Measurements from ENCODE around the gene GLT8D1. TPM values are rescaled to one million over a fixed set of nuclear protein-coding genes. Genes with fewer than 3 reads are reported as not detected.
A peak's percentile ranks its signal among the peaks of the same experiment; 100 is the strongest.

The GLT8D1 gene
- total and polyA plus RNA-seq, 9 of the 15 experiments (the other 6 are each of a cell fraction or from before 2014, with no cell fraction given): 14.1 to 65.9 (median 33.7) TPM

Small RNA genes within 50 kb of the gene (small RNA-seq; reads per million reads assigned to genes)
- not detected for gene AC006254.2
- 4,029 reads per million, percentile 100 among the genes with 10 or more reads in this experiment for gene RF00569
- gene RF01183: not detected
- 0.29 reads per million for gene SNORD19
- not detected for gene SNORD19B
- gene SNORD69: 2,603 reads per million, percentile 100 among the genes with 10 or more reads in this experiment

Other genes with a start within 250 kb of the GLT8D1 start
Only the 7 nearest of the 12 such genes appear.
- gene PBRM1, start 19.9 kb downstream of the GLT8D1 start, total RNA-seq (2014; rRNA removed): 15.6 and 18.6 TPM in 2 replicates
- gene PBRM1, start 19.9 kb downstream of the GLT8D1 start, total RNA-seq (2014; rRNA removed; fragmentation: Illumina TruSeq; extraction: Trizol): 26.8 and 32.2 TPM in 2 replicates
- 28.7 and 31.8 TPM in 2 replicates for gene PBRM1, start 19.9 kb downstream of the GLT8D1 start, total RNA-seq (2015; rRNA removed; fragmentation: Illumina TruSeq; extraction: Trizol)
- gene PBRM1, start 19.9 kb downstream of the GLT8D1 start, total RNA-seq (2021): 25.5 and 28.9 TPM in 2 replicates
- gene PBRM1, start 19.9 kb downstream of the GLT8D1 start, polyA plus RNA-seq (2011; rRNA removed): 15.4 and 19.0 TPM in 2 replicates
- gene PBRM1, start 19.9 kb downstream of the GLT8D1 start, polyA plus RNA-seq (2014; fragmentation: Illumina TruSeq; extraction: Trizol): 20.8 and 23.5 TPM in 2 replicates
- 1 to 10 TPM; 3.9 to 7.0 TPM for gene PBRM1, start 19.9 kb downstream of the GLT8D1 start, polyA plus RNA-seq (2014; fragmentation: Nextera tagmentation; extraction: Ambion mirVana)
- 14.1 and 14.5 TPM in 2 replicates for gene PBRM1, start 19.9 kb downstream of the GLT8D1 start, polyA plus RNA-seq (2014; rRNA removed)
- 157 and 168 TPM in 2 replicates for gene GNL3, start 19.8 kb downstream of the GLT8D1 start, total RNA-seq (2014; rRNA removed)
- 240 and 284 TPM in 2 replicates for gene GNL3, start 19.8 kb downstream of the GLT8D1 start, total RNA-seq (2014; rRNA removed; fragmentation: Illumina TruSeq; extraction: Trizol)
- 253 and 284 TPM in 2 replicates for gene GNL3, start 19.8 kb downstream of the GLT8D1 start, total RNA-seq (2015; rRNA removed; fragmentation: Illumina TruSeq; extraction: Trizol)
- 132 and 146 TPM in 2 replicates for gene GNL3, start 19.8 kb downstream of the GLT8D1 start, total RNA-seq (2021)
- gene GNL3, start 19.8 kb downstream of the GLT8D1 start, polyA plus RNA-seq (2011; rRNA removed): 156 and 166 TPM in 2 replicates
- gene GNL3, start 19.8 kb downstream of the GLT8D1 start, polyA plus RNA-seq (2014; fragmentation: Illumina TruSeq; extraction: Trizol): 239 and 287 TPM in 2 replicates
- gene GNL3, start 19.8 kb downstream of the GLT8D1 start, polyA plus RNA-seq (2014; fragmentation: Nextera tagmentation; extraction: Ambion mirVana): 100 to 1,000 TPM; 220 to 313 TPM
- gene GNL3, start 19.8 kb downstream of the GLT8D1 start, polyA plus RNA-seq (2014; rRNA removed): 210 and 219 TPM in 2 replicates
- gene SPCS1, start 315 bp upstream of the GLT8D1 start, total RNA-seq (2014; rRNA removed): 66.4 and 85.0 TPM in 2 replicates
- 110 and 134 TPM in 2 replicates for gene SPCS1, start 315 bp upstream of the GLT8D1 start, total RNA-seq (2014; rRNA removed; fragmentation: Illumina TruSeq; extraction: Trizol)
- 124 and 127 TPM in 2 replicates for gene SPCS1, start 315 bp upstream of the GLT8D1 start, total RNA-seq (2015; rRNA removed; fragmentation: Illumina TruSeq; extraction: Trizol)
- 103 and 110 TPM in 2 replicates for gene SPCS1, start 315 bp upstream of the GLT8D1 start, total RNA-seq (2021)
- 62.3 and 73.9 TPM in 2 replicates for gene SPCS1, start 315 bp upstream of the GLT8D1 start, polyA plus RNA-seq (2011; rRNA removed)
- 127 and 141 TPM in 2 replicates for gene SPCS1, start 315 bp upstream of the GLT8D1 start, polyA plus RNA-seq (2014; fragmentation: Illumina TruSeq; extraction: Trizol)
- 100 to 1,000 TPM; 504 to 567 TPM for gene SPCS1, start 315 bp upstream of the GLT8D1 start, polyA plus RNA-seq (2014; fragmentation: Nextera tagmentation; extraction: Ambion mirVana)
- 107 and 136 TPM in 2 replicates for gene SPCS1, start 315 bp upstream of the GLT8D1 start, polyA plus RNA-seq (2014; rRNA removed)
- gene NEK4, start 65.1 kb upstream of the GLT8D1 start, total RNA-seq (2014; rRNA removed): 15.5 and 17.5 TPM in 2 replicates
- gene NEK4, start 65.1 kb upstream of the GLT8D1 start, total RNA-seq (2014; rRNA removed; fragmentation: Illumina TruSeq; extraction: Trizol): 20.9 and 22.7 TPM in 2 replicates
- 21.3 and 23.4 TPM in 2 replicates for gene NEK4, start 65.1 kb upstream of the GLT8D1 start, total RNA-seq (2015; rRNA removed; fragmentation: Illumina TruSeq; extraction: Trizol)
- gene NEK4, start 65.1 kb upstream of the GLT8D1 start, total RNA-seq (2021): 17.6 and 23.1 TPM in 2 replicates
- gene NEK4, start 65.1 kb upstream of the GLT8D1 start, polyA plus RNA-seq (2011; rRNA removed): 16.5 and 17.7 TPM in 2 replicates
- 13.3 and 16.6 TPM in 2 replicates for gene NEK4, start 65.1 kb upstream of the GLT8D1 start, polyA plus RNA-seq (2014; fragmentation: Illumina TruSeq; extraction: Trizol)
- gene NEK4, start 65.1 kb upstream of the GLT8D1 start, polyA plus RNA-seq (2014; fragmentation: Nextera tagmentation; extraction: Ambion mirVana): 1 to 10 TPM; 5.8 to 6.9 TPM
- 11.2 and 11.3 TPM in 2 replicates for gene NEK4, start 65.1 kb upstream of the GLT8D1 start, polyA plus RNA-seq (2014; rRNA removed)
- gene ITIH1, start 71.8 kb upstream of the GLT8D1 start, total RNA-seq (2014; rRNA removed): not detected in 2 replicates
- gene ITIH1, start 71.8 kb upstream of the GLT8D1 start, total RNA-seq (2014; rRNA removed; fragmentation: Illumina TruSeq; extraction: Trizol): not detected in 2 replicates
- gene ITIH1, start 71.8 kb upstream of the GLT8D1 start, total RNA-seq (2015; rRNA removed; fragmentation: Illumina TruSeq; extraction: Trizol): not detected in 2 replicates
- 0.11 and 0.31 TPM in 2 replicates for gene ITIH1, start 71.8 kb upstream of the GLT8D1 start, total RNA-seq (2021)
- gene ITIH1, start 71.8 kb upstream of the GLT8D1 start, polyA plus RNA-seq (2011; rRNA removed): not detected in 2 replicates
- not detected in 2 replicates for gene ITIH1, start 71.8 kb upstream of the GLT8D1 start, polyA plus RNA-seq (2014; fragmentation: Illumina TruSeq; extraction: Trizol)
- not detected for gene ITIH1, start 71.8 kb upstream of the GLT8D1 start, polyA plus RNA-seq (2014; fragmentation: Nextera tagmentation; extraction: Ambion mirVana)
- gene ITIH1, start 71.8 kb upstream of the GLT8D1 start, polyA plus RNA-seq (2014; rRNA removed): not detected in 2 replicates
- not detected in 2 replicates for gene ITIH3, start 89.0 kb upstream of the GLT8D1 start, total RNA-seq (2014; rRNA removed)
- 0.07 TPM in 1 of 2 replicates, not detected in the other for gene ITIH3, start 89.0 kb upstream of the GLT8D1 start, total RNA-seq (2014; rRNA removed; fragmentation: Illumina TruSeq; extraction: Trizol)
- gene ITIH3, start 89.0 kb upstream of the GLT8D1 start, total RNA-seq (2015; rRNA removed; fragmentation: Illumina TruSeq; extraction: Trizol): not detected in 2 replicates
- gene ITIH3, start 89.0 kb upstream of the GLT8D1 start, total RNA-seq (2021): 0.25 and 0.35 TPM in 2 replicates
- not detected in 2 replicates for gene ITIH3, start 89.0 kb upstream of the GLT8D1 start, polyA plus RNA-seq (2011; rRNA removed)
- not detected in 2 replicates for gene ITIH3, start 89.0 kb upstream of the GLT8D1 start, polyA plus RNA-seq (2014; fragmentation: Illumina TruSeq; extraction: Trizol)
- gene ITIH3, start 89.0 kb upstream of the GLT8D1 start, polyA plus RNA-seq (2014; fragmentation: Nextera tagmentation; extraction: Ambion mirVana): not detected
- not detected in 2 replicates for gene ITIH3, start 89.0 kb upstream of the GLT8D1 start, polyA plus RNA-seq (2014; rRNA removed)
- gene ITIH4, start 124.9 kb upstream of the GLT8D1 start, total RNA-seq (2014; rRNA removed): 0.09 TPM in 1 of 2 replicates, not detected in the other
- not detected in 2 replicates for gene ITIH4, start 124.9 kb upstream of the GLT8D1 start, total RNA-seq (2014; rRNA removed; fragmentation: Illumina TruSeq; extraction: Trizol)
- not detected in 2 replicates for gene ITIH4, start 124.9 kb upstream of the GLT8D1 start, total RNA-seq (2015; rRNA removed; fragmentation: Illumina TruSeq; extraction: Trizol)
- 0.62 and 0.96 TPM in 2 replicates for gene ITIH4, start 124.9 kb upstream of the GLT8D1 start, total RNA-seq (2021)
- 0.20 TPM in 1 of 2 replicates, not detected in the other for gene ITIH4, start 124.9 kb upstream of the GLT8D1 start, polyA plus RNA-seq (2011; rRNA removed)
- not detected in 2 replicates for gene ITIH4, start 124.9 kb upstream of the GLT8D1 start, polyA plus RNA-seq (2014; fragmentation: Illumina TruSeq; extraction: Trizol)
- gene ITIH4, start 124.9 kb upstream of the GLT8D1 start, polyA plus RNA-seq (2014; fragmentation: Nextera tagmentation; extraction: Ambion mirVana): not detected
- gene ITIH4, start 124.9 kb upstream of the GLT8D1 start, polyA plus RNA-seq (2014; rRNA removed): not detected in 2 replicates